Hypothalamus (tissue), 51 donors: Measurements from ENCODE around the gene ALKAL2.
"Not testable (repeated sequence)": the region's sequence is repeated elsewhere in the genome, so short reads cannot be mapped to it uniquely, and the experiment has no call there.

Experiments
- DNase-seq, 51 donors: peaks; one replicate each; lab custom pipeline; 2025; lab: John Stamatoyannopoulos, UW

ALKAL2 gene, protein sequence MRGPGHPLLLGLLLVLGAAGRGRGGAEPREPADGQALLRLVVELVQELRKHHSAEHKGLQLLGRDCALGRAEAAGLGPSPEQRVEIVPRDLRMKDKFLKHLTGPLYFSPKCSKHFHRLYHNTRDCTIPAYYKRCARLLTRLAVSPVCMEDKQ

GRCh38 chr2:287911-288757 is at the start of gene ALKAL2:
Gene ALKAL2 (minus strand): TSS chr2:288091. CDS start chr2:287835, 256 bp downstream.
- no peak for DNase-seq

GRCh38 chr2:336949-337348 is 49.1 kb upstream of the ALKAL2 start:
- not testable (repeated sequence) for DNase-seq

DNA sequence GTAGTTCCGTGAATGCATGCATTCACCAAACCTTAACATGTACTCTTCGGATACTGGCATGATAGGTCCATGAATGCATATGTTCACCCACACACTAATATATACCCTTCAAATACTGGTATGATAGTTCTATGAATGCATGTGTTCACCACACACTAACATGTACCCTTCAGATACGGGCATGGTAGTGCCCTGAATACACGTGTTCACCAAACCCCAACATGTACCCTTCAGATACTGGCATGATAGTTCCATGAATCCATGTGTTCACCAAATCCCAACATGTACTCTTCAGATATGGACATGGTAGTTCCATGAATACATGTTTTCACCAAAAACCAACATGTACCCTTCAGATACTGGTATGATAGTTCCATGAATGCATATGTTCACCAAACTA is 48.5 kb upstream of the ALKAL2 start:
- no peak for DNase-seq

DNA sequence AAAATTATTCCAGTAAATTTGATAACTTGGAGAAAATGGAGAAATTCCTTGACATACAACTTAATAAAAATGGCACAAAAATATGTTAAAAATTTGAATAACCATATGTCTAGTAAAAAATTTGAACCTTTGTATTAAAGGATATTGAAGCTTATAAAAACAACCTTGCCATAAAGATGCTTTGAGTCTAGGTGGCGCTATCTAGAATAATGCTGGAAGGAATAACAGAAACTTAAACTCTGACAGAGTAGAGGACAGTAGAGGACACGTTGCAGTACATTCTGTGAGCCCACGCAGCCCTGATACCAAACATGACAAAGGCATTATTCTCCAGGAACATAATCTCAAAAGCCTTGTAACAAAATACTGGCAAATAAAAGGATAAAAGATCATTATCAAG is 44.7 kb upstream of the ALKAL2 start:
- no peak for DNase-seq

- no peak for DNase-seq
Measured at GRCh38 chr2:328761-329160, 40.9 kb upstream of the ALKAL2 start.

DNA sequence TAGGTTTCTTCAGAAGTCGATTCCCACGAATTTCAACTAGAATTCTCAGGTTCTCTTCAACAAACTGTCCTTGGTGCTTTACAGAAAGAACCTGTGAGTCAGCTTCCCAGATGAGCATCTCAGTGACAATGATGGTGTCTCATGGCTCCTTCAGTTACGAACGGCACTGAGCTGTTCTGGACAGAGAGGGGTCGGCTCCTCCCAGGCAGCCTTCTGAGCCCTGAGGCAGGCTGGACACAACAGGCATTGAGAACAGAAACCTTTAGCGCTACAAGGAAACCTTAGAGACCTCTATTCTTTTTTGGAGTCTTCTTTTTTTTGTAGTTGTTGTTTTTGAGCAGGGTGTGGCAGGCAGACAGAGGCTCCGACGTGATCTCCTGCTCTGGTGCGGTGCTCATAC is 35.1 kb upstream of the ALKAL2 start:
- DNase-seq, result no peak

DNA sequence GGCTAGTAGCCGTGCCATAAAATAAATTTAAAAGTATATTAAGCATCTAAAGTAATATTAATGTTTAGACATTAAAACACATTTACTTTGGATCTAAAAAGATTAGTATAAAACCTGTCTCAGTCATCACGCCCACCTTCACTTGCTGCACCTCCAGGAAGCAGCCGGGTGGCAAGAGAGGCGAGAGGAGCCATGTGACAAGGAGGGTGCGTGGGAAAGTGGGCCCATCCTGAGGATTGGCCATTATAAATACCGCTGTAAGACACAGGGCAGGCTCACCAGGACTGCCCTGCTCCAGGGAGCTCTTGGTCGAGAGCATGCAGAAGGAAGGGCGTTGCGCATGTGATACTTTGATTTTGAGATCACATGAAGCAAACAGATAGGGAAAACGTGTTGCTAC is 34.4 kb upstream of the ALKAL2 start:
- DNase-seq, result peak in 1 of 51 donors; percentile 49

DNA sequence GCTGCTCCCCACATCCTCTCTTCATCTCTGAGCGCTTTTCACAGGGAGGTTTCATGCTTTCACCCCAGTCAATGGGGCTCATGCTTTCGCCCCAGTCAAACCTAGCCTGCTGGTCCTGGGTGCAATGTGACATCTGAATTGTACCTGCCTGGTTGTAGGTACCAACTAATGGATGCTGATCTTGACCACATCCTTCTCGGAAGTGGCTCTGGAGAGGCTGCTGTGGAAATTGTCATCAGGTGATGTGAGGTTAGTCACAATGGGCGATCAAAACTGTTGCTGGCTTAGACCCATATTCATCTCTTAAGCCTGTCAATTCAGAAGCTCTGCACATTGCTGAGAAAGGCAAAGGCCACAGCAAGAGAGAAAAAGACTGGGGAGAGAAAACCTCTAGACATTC is 32.7 kb upstream of the ALKAL2 start:
- no peak for DNase-seq

- DNase-seq, result no peak
Measured at GRCh38 chr2:319059-319600, 31.2 kb upstream of the ALKAL2 start.

- DNase-seq, result no peak
Measured at GRCh38 chr2:317501-318424, 29.9 kb upstream of the ALKAL2 start.

GRCh38 chr2:316381-316780 is 28.5 kb upstream of the ALKAL2 start:
- DNase-seq, result no peak

DNA sequence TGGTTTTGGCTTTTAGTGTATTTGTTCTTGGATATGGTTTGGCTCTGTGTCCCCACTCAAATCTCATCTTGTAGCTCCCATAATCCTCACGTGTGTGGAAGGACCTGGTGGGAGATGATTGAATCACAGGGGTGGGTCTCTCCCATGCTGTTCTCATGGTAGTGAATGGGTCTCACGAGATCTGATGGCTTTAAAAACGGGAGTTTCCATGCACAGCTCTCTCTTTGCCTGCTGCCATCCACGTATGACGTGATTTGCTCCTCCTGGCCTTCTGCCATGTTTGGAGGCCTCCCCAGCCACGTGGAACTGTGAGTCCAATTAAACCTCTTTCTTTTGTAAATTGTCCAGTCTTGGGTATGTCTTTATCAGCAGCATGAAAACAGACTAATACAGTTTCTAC is 28.0 kb upstream of the ALKAL2 start:
- not testable (repeated sequence) for DNase-seq

DNA sequence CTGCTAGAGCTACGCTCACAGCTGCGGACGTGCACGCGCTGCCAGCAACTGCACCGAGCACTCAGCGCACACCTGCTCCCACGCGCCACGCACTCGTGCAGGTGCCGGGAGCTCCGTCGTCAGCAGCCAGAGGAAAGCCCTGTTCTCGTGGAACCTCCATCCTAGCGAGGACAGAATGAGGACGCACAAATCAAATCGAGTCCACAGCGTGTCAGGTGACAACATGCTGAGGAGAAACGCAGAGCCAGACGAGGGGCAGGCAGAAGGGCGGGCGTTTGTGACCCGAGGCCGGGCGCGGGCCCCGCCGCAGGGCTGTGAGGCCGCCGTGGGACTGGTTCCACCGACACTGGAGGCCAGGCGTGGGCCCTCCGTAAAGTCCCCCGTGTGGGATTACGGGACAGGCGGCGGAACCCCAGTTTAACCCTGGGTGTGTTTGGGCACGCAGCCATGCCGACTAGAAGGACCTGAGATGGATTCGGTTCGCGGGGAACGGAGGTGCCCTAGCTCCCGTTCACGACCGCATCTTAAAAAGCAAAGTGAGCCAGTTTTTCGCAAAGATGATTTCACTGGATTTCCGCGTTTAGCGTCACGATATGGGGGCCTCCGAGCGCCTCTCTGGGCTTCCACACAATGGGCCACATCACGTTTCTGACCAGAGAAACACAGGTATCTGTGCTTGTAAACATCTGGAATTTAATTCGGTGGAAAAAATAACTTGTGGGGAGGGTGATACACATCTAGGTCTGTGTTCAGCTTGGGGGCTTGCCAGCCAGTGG is 26.9 kb upstream of the ALKAL2 start:
- no peak for DNase-seq

- DNase-seq, result no peak
Measured at GRCh38 chr2:313991-314390, 26.1 kb upstream of the ALKAL2 start.

- DNase-seq, result no peak
Measured at GRCh38 chr2:310994-311393, 23.1 kb upstream of the ALKAL2 start.

DNA sequence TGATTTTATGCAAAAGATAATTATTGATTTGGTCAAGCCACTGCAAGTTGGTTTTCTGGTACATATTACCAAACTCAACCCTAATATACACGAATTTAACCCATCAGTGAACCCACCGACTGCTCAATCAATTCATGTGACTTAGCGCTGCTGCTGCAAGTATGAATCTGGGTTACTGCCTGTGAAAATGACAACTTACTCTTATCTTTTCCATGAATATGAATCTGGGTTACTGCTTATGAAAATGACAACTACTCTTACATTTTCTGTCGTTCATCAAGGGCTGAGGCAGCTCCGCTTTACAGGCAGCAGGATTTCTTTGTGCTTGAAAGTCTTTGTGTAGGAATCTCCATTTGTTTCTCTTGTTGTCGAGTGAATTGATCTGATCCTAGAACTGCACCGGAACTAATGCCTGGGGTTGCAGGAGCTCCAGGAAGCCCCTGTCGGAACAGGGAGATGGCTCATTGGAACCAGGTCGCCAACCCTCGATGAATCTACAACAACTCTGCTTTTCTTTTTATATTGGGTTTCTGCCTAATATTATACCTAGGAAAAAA is 22.1 kb upstream of the ALKAL2 start:
- no peak for DNase-seq

DNA sequence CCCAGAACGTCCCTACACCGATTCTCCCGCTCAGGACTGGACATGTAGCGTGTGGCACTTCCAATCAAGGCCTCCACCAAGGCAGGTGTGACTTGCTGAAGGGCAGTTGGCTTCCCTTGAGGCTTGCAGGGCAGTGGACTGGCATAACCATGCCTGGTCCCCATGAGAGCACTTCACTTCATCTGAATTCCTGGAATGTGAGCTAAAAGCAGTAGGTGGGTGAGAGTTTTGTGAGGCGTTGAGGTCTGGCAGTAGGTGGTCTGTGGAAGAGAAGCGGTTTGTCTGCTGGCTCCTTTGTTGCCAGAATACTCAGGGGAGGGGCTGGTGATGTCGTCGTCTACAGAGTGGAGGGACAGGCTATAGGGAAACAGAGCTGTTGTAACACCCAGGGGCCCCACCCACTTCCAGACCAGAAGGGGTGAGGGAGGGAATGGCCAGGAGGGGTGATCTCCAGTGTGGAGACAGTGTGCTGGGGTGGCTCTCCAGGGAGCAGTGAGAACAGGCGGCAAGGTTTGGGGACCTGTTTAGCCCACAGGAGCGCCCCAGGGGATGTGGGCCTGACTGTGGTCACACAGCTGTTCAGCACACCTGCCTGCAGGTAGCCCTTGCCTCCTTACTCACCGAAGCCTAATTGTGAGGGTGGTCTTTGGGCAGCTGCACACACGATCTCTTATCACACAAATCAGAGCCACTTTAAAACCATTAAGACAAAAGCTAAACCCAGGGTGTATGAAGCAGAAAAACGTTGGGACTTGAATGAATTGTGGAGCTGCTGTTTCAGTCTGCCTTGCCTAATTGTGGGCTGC is 21.5 kb upstream of the ALKAL2 start:
- DNase-seq, result no peak

DNA sequence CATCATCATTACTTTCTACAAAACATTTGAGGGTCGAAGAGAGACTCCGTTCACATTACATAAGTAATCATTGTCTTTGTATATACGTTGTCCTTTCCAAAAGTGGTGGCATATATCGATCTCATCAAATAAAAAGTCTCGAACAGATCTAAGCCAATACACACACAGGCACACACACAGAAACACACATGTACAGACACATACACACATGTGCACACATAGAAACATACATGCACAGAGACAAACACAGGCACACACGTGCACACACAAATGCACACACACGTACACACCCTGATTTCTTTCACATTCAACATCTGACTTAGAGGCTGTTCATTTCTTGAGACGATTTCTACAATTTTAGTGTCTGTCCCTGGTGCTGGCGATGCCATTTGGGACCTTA is 17.5 kb upstream of the ALKAL2 start:
- no peak for DNase-seq

DNA sequence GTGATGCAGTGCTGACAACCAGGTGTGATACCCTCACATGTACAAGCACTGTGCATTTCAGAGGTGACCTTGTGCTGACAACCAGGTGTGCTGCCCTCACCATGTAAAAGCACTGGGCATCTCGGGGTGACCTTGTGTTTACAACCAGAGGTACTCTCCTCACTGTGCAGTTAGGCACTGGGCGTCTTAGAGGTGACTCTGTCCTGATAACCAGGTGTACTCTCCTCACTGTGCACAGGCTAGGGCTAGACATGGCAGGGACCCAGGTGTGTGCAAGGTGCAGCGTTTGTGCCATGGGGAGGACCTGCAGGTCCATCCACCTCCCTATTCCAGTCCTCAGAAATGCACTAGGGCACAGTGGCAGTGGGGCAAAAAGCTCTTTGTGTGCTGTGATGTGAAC is 8.5 kb upstream of the ALKAL2 start:
- no peak for DNase-seq
